Right lung (tissue), 5 donors: ENCODE data around the gene MCL1. TPM values are rescaled to one million over a fixed set of nuclear protein-coding genes. Genes with fewer than 3 reads are reported as not detected.

Experiments used
- DNase-seq, 2 donors: peaks; one replicate each; pipeline ENCODE4 v3.0.0-alpha.2; 2013
- polyA plus RNA-seq, 5 donors: library from polyadenylated mRNA; unstranded; fragments of 120-200 nt; gene quantifications; one replicate each; pipeline versions ENCODE4 v1.2.1 to v1.2.3, GENCODE V29; 2013; ENCODE audit warnings: inconsistent platforms in 1 of 5, low replicate concordance in 1 of 5; ENCODE audit not compliant: insufficient read length in 5 of 5, insufficient read depth in 1 of 5

The MCL1 gene
- polyA plus RNA-seq, 5 donors = 118 to 196 (median 166) TPM

- DNase-seq = no peak
Measured at GRCh38 chr1:150558761-150559655, 20.4 kb downstream of the MCL1 start.

- DNase-seq = no peak
Measured at GRCh38 chr1:150558303-150558704, 21.1 kb downstream of the MCL1 start.

- DNase-seq = no peak
Measured at GRCh38 chr1:150557813-150558212, 21.6 kb downstream of the MCL1 start.

- no peak for DNase-seq
Measured at GRCh38 chr1:150557065-150557600, 22.3 kb downstream of the MCL1 start.

GRCh38 chr1:150555971-150556865 is 23.2 kb downstream of the MCL1 start:
- DNase-seq = no peak

GRCh38 chr1:150555198-150555970 is 24.0 kb downstream of the MCL1 start:
- DNase-seq = no peak

GRCh38 chr1:150554086-150554452 is 25.3 kb downstream of the MCL1 start:
- no peak for DNase-seq

- DNase-seq = no peak
Measured at GRCh38 chr1:150553392-150554085, 25.9 kb downstream of the MCL1 start.

- DNase-seq = no peak
Measured at GRCh38 chr1:150552911-150553289, 26.5 kb downstream of the MCL1 start.

GRCh38 chr1:150552128-150552910 is 27.1 kb downstream of the MCL1 start:
- DNase-seq = peak; percentile 76 to 85

- DNase-seq = no peak
Measured at GRCh38 chr1:150551784-150552127, 27.7 kb downstream of the MCL1 start.

GRCh38 chr1:150551051-150551783 is 28.2 kb downstream of the MCL1 start:
- no peak for DNase-seq

GRCh38 chr1:150550222-150551050 is 29.0 kb downstream of the MCL1 start:
- DNase-seq = no peak

- no peak for DNase-seq
Measured at GRCh38 chr1:150549496-150550221, 29.8 kb downstream of the MCL1 start.

GRCh38 chr1:150548632-150549495 is 30.5 kb downstream of the MCL1 start, which contains the start of gene ADAMTSL4:
ADAMTSL4 (plus strand) TSS chr1:150549408; CDS start chr1:150552289, 2,881 bp downstream.
- DNase-seq = peak; percentile 68 to 76

- DNase-seq = no peak
Measured at GRCh38 chr1:150548324-150548631, 31.1 kb downstream of the MCL1 start.
